ENCODE measurements around the gene CLCNKB.
"Not testable (repeated sequence)": the region's sequence is repeated elsewhere in the genome, so short reads cannot be mapped to it uniquely, and the experiment has no call there.

Gene CLCNKB

DNA sequence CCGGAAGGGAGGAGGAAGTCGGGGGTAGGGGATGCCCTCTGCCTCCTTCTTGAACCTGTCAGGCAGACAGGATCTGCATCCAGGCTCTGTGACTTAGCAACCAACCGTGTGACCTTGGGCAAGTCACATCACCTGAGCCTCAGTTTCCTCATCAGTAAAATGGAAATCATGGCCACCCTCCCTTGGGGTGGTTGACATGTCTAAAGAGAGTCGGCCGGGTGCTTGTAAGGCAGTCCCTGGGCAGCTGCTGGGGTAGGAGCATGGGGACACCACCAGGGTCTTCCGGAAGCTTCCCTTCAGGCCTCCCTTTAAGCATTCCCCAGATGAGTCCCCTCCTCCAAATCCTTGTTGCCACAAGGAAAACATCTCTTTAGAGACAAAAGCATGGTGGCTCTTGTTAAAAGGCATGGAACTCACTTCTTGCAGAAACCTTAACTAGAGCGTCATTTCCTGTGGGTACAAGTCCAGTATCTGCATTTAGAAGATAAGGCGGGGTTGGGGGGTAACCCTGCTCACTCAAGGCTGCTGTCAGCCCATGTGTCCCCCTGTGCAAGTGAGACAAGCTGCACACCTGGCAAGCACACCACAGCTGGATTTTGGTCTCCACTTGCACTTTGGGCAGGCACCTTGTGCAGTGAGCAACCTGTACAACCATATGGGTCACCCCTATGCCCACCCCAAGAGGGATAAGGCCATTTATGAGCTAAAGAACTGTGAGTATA is 10.4 kb downstream of the CLCNKB start:
- Histone ChIP-seq H3K36me3 (ENCODE audit: control insufficient read depth in 1 of 2, insufficient read depth in 2 of 2, low read length in 2 of 2) (no peaks in the 10 kb centered on the region), H3K9me3 (ENCODE audit: control insufficient read depth in 1 of 2, low read length in 2 of 2) (no peaks in the 10 kb centered on the region), H3K4me1 (ENCODE audit: control insufficient read depth in 1 of 2, insufficient read depth in 2 of 2, low read length in 2 of 2) (no peaks in the 10 kb centered on the region), H3K4me3 (ENCODE audit: low read depth in 1 of 2, low read length in 2 of 2) (no peak overlapping the region), H3K27ac (ENCODE audit: low read length) (no peak overlapping the region), H3K27me3 (ENCODE audit: low read depth, low read length) (no peaks in the 10 kb centered on the region)

DNA sequence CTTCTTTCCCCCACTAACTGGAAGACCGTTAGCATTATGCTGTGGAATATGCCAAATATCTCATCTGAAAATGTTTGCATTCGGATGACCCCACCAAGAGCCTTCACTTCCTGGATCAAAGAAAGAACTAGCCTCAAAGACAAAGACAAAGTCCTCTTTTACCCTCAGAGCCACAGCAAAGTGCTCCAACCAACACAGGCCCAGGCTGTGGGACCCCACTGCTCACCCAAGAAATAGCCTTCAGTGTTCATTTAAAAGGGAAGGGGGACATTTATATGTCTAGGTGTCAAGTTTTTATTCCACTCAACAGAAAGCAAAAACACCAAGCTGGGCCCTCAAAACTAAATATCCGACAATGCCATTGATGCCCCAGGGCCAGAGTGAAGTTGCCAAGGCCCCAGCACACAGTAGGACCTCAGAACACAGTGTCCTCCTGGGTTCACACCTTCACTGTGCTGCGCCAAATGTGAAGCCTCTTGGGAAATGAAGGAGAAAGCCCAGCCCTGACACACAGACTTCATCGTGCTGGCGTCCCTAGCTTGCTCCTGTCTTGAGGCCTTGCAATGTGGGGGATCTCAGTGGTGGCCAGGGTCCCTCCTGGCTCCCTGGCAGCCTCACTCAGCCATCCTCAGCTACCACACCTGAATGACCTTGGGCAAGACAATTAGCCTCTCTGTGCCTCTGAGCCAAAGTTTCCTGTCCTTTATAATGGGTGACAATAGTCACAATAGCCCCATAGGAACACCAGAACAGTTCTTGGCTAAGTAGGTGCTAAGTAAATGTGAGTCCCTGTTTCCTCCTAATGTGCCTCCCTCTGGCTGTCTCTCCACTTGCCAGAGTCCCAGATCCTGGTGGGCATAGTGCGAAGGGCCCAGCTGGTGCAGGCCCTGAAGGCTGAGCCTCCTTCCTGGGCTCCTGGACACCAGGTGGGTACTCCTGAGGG is 11.3 kb downstream of the CLCNKB start:
- Histone ChIP-seq H3K4me3 (ENCODE audit: low read depth in 1 of 2, low read length in 2 of 2) (no peak overlapping the region), H3K27ac (ENCODE audit: low read length) (no peak overlapping the region), H3K4me1 (ENCODE audit: control insufficient read depth in 1 of 2, insufficient read depth in 2 of 2, low read length in 2 of 2) (no peaks in the 10 kb centered on the region), H3K27me3 (ENCODE audit: low read depth, low read length) (no peaks in the 10 kb centered on the region), H3K36me3 (ENCODE audit: control insufficient read depth in 1 of 2, insufficient read depth in 2 of 2, low read length in 2 of 2) (no peaks in the 10 kb centered on the region), H3K9me3 (ENCODE audit: control insufficient read depth in 1 of 2, low read length in 2 of 2) (no peaks in the 10 kb centered on the region)

DNA sequence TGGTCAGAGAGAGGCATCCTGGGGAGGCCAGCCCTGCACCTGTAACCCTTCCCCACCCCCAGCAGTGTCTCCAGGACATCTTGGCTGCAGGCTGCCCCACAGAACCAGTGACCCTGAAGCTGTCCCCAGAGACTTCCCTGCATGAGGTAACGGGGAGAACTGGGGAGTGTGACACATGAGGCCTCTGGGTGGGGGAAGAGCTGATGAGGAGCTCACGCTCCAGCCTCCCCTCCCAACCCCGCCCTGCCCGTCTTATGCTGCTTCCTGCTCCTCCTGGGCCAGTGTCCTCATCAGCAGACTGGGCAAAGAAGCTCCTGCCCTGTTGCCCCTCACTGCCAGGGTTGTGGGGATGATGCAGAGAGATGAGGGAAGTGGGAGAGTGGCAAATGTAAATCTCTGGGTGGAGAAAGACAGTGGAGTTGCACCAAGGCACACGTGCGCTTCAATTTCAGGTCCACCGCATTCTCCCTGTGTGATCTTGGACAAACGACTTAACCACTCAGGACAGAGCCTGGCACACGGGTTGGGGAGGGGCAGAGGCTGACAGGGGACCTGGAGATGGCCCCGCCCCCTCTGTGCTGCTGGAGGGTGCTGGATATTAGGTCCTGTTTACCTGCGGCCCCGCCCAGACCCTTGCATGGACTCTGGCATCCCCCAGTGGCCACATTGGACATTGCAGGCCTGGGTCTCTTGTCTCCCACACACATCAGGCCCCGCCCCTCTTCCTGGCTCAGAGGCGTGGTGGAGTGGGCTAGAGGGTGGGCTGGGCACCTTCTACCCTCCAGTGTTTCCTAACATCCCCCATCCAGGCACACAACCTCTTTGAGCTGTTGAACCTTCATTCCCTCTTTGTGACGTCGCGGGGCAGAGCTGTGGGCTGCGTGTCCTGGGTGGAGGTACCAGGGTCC is 12.3 kb downstream of the CLCNKB start:
- no peaks in the 10 kb centered on the region for H3K27me3 ChIP-seq (ENCODE audit: low read depth, low read length)
- no peaks in the 10 kb centered on the region for H3K9me3 ChIP-seq (ENCODE audit: control insufficient read depth in 1 of 2, low read length in 2 of 2)
- H3K36me3 ChIP-seq (ENCODE audit: control insufficient read depth in 1 of 2, insufficient read depth in 2 of 2, low read length in 2 of 2): no peaks in the 10 kb centered on the region
- H3K4me1 ChIP-seq (ENCODE audit: control insufficient read depth in 1 of 2, insufficient read depth in 2 of 2, low read length in 2 of 2): no peaks in the 10 kb centered on the region
- H3K4me3 ChIP-seq (ENCODE audit: low read depth in 1 of 2, low read length in 2 of 2): no peak overlapping the region
- H3K27ac ChIP-seq (ENCODE audit: low read length): no peak overlapping the region

DNA sequence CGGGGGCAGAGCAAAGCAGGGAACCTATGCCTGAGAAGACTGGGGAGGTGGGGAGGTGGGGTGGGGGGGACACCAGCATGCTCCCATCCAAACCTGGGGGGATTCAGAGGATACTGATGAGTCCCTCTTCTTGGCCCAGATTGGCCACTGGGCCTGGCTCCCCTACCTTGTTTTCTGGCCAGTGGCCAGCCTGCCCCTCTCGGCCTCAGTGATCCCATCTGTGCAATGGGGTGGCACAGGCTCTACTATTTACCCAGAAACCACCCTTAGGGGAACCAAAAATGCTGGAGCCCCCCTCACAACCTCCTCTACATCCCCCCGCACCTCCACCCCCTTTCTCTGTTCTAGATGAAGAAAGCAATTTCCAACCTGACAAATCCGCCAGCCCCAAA is 12.9 kb downstream of the CLCNKB start:
- H3K4me3 ChIP-seq (ENCODE audit: low read depth in 1 of 2, low read length in 2 of 2); H3K27ac ChIP-seq (ENCODE audit: low read length); H3K9me3 ChIP-seq (ENCODE audit: control insufficient read depth in 1 of 2, low read length in 2 of 2); H3K36me3 ChIP-seq (ENCODE audit: control insufficient read depth in 1 of 2, insufficient read depth in 2 of 2, low read length in 2 of 2); H3K27me3 ChIP-seq (ENCODE audit: low read depth, low read length); H3K4me1 ChIP-seq (ENCODE audit: control insufficient read depth in 1 of 2, insufficient read depth in 2 of 2, low read length in 2 of 2): not testable (repeated sequence)

DNA sequence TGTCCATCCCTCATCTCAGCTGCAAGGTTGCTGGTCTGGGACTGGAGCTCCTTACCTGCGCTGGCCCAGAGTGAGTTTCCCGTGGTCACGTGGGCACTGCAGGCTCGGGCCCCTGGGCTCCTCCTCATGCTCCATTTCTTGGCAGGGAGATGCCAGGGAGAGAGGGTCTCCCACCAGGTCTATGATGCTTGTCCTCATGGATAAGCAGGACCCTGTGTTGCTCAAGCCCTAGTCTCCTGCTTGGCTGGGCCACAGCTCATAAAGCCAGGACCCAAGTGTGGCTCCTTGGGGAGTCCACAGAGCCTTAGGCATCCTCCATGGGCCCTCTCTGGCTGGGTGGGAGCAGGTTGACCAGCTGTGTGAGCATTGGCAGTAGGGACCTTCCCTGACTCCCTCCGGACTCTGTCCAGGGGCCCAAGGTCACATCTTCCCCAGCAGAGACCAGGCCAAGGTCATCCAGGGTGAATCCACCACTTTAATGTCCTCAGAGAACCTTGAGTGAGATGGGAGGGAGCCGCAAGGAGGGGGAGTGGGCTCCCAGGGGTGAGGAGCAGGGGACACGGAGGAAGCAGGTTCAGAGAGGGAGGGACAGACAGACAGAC is 13.8 kb downstream of the CLCNKB start:
- H3K4me1 ChIP-seq (ENCODE audit: control insufficient read depth in 1 of 2, insufficient read depth in 2 of 2, low read length in 2 of 2); H3K4me3 ChIP-seq (ENCODE audit: low read depth in 1 of 2, low read length in 2 of 2); H3K27me3 ChIP-seq (ENCODE audit: low read depth, low read length); H3K27ac ChIP-seq (ENCODE audit: low read length); H3K9me3 ChIP-seq (ENCODE audit: control insufficient read depth in 1 of 2, low read length in 2 of 2); H3K36me3 ChIP-seq (ENCODE audit: control insufficient read depth in 1 of 2, insufficient read depth in 2 of 2, low read length in 2 of 2): not testable (repeated sequence)

DNA sequence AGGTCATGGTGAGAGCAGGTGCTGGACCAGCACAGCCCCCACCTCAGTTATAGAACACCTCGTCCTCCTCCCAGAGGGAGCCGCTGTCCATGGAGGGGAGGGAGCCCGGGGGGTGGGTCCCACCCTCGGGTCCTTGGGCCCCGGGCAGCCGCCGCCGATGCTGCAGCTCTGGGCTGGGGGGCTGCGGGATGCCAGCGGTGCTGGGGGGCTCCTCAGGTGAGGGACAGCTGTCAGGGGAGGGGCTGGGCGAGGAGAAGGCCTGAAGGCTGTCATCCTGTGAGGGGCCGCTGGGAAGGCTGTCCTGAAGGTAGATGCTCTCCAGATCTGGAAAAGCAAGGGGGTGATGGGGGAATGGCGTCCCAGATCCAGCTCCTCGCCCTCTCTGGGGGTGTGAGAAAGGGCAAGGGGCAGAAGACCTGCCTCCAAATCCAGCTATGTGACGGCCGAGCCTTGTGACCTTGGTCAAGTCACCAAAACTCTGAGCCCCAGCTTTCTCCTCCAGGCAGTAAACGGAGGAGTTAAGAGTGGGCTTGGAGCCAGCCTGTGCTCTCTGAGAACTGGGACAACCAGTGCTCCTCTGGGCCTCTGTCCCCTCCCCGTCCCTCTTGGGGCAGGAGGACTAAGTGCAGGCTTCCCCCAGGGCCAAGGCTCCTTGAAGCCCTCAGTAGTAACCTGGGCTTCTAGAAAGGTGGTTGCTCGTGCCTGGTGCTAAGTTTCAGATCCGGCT is 15.0 kb downstream of the CLCNKB start:
- not testable (repeated sequence) for H3K4me3 ChIP-seq (ENCODE audit: low read depth in 1 of 2, low read length in 2 of 2); H3K27me3 ChIP-seq (ENCODE audit: low read depth, low read length); H3K27ac ChIP-seq (ENCODE audit: low read length); H3K9me3 ChIP-seq (ENCODE audit: control insufficient read depth in 1 of 2, low read length in 2 of 2); H3K36me3 ChIP-seq (ENCODE audit: control insufficient read depth in 1 of 2, insufficient read depth in 2 of 2, low read length in 2 of 2); H3K4me1 ChIP-seq (ENCODE audit: control insufficient read depth in 1 of 2, insufficient read depth in 2 of 2, low read length in 2 of 2)

DNA sequence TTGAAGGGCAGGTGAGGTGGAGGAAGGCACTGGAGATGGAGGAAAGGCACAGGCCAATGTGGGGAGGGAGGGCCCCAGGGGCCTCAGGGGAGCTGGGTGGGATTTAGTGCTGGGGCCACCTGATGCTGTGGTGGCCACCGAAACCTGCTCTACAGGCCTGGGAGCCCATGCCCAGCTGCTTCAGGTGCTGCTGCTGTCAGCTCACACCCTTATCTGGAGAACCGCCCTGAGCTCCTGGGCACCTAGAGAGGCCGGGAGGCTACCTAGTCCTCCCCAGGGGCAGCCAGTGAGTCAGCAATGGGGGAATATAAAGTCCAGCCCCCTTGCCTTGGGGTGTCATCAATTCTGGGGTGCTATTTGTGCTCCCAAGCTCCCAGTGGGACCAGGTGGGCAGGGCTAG is 17.7 kb downstream of the CLCNKB start:
- Histone ChIP-seq H3K4me1 (ENCODE audit: control insufficient read depth in 1 of 2, insufficient read depth in 2 of 2, low read length in 2 of 2) (no peaks in the 10 kb centered on the region), H3K27me3 (ENCODE audit: low read depth, low read length) (no peaks in the 10 kb centered on the region), H3K4me3 (ENCODE audit: low read depth in 1 of 2, low read length in 2 of 2) (no peak overlapping the region), H3K27ac (ENCODE audit: low read length) (no peak overlapping the region), H3K36me3 (ENCODE audit: control insufficient read depth in 1 of 2, insufficient read depth in 2 of 2, low read length in 2 of 2) (no peaks in the 10 kb centered on the region), H3K9me3 (ENCODE audit: control insufficient read depth in 1 of 2, low read length in 2 of 2) (no peaks in the 10 kb centered on the region)

DNA sequence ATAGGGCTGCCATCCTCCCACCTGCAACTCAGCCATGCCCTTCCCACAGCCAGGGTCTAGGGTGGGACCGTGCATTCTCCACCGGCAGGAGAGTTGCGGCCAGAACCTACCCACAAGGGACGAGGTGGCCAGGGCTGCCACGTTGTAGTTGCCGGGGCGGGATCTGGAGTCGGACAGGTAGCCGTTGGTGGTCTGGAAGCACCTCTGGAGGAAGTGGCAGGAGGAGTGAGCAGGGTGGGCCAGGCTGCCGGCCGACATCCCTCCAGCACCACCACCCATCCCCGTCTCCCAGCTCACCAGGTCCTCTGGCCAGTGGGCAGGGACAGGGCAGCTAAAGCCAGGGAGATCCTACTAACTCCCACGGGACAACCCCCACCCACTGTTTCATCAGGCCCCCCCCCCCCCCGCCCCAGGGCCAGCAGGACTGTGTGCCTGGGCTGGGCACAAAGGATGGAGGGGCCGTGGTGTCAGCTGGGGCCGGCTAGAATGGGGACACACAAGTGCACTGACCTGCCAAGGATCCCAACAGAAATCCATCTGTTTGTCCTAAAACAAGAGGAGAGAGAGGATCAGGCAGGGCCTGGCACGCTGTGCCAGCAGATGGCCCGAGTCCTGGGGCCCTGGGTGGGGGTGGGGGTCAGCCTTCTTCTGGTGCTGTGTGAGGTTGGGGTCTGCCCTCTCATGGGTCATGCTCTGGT is 18.6 kb downstream of the CLCNKB start:
- not testable (repeated sequence) for H3K27ac ChIP-seq (ENCODE audit: low read length); H3K4me1 ChIP-seq (ENCODE audit: control insufficient read depth in 1 of 2, insufficient read depth in 2 of 2, low read length in 2 of 2); H3K4me3 ChIP-seq (ENCODE audit: low read depth in 1 of 2, low read length in 2 of 2); H3K27me3 ChIP-seq (ENCODE audit: low read depth, low read length); H3K36me3 ChIP-seq (ENCODE audit: control insufficient read depth in 1 of 2, insufficient read depth in 2 of 2, low read length in 2 of 2); H3K9me3 ChIP-seq (ENCODE audit: control insufficient read depth in 1 of 2, low read length in 2 of 2)

DNA sequence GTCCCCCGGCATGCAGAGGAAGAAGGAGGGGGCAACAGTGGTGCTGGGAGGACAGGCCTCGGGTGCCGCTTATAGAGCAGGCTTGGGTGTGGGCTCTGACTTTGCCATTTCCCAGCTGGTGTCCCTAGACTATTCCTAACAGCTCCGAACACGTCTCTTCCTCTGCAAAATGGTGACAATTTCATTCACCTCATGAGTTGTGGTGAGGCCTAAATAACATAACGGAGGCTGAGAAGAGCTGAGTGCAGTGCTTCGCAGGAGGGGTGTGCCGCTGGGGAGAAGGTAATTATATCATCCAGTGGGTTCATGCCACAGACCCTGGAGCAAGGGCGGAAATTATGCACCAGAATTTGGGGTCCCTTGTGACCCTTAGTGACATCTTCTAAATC is 19.1 kb downstream of the CLCNKB start:
- not testable (repeated sequence) for H3K4me3 ChIP-seq (ENCODE audit: low read depth in 1 of 2, low read length in 2 of 2); H3K4me1 ChIP-seq (ENCODE audit: control insufficient read depth in 1 of 2, insufficient read depth in 2 of 2, low read length in 2 of 2); H3K27me3 ChIP-seq (ENCODE audit: low read depth, low read length); H3K36me3 ChIP-seq (ENCODE audit: control insufficient read depth in 1 of 2, insufficient read depth in 2 of 2, low read length in 2 of 2); H3K9me3 ChIP-seq (ENCODE audit: control insufficient read depth in 1 of 2, low read length in 2 of 2); H3K27ac ChIP-seq (ENCODE audit: low read length)

DNA sequence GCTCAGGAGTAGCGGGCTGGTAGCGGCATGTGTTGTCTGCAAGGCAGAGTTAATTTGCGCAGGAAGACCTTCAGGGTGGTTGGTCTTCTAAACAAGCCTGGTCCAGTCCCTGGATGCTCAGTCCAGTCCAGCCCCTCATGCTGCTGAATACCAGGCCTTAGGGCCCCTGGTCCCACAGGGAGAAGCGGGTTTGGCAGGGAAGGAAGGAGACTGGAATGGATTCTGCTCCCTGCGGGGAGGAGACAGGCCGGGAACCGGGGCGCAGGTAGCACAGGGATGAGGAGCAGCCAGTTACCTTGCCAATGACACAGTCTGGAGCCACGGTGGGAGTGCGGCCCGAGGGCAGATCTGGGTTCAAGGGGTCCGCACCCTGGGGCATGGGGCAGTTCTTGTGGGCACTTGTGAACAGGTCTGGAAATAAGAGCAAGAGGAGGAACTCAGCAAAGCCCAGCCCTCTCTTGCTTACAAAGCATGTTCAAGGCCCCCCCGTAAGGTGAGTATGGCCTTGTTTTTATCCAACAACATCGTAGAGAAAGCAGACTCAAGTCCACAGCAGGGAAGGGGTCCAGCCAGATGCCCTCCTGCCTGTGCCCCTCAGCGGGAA is 19.7 kb downstream of the CLCNKB start:
- Histone ChIP-seq H3K4me1 (ENCODE audit: control insufficient read depth in 1 of 2, insufficient read depth in 2 of 2, low read length in 2 of 2) (peaks cover 0 to 7% of the 10 kb centered on the region in 2 donors), H3K9me3 (ENCODE audit: control insufficient read depth in 1 of 2, low read length in 2 of 2) (no peaks in the 10 kb centered on the region), H3K4me3 (ENCODE audit: low read depth in 1 of 2, low read length in 2 of 2) (no peak overlapping the region), H3K27me3 (ENCODE audit: low read depth, low read length) (no peaks in the 10 kb centered on the region), H3K27ac (ENCODE audit: low read length) (no peak overlapping the region), H3K36me3 (ENCODE audit: control insufficient read depth in 1 of 2, insufficient read depth in 2 of 2, low read length in 2 of 2) (no peaks in the 10 kb centered on the region)
